Measurements from ENCODE around the gene UIMC1.

UIMC1 gene

GRCh38 chr5:176897263-176897662, 109.3 kb downstream of the UIMC1 start:
- no peak overlapping the region for H3K4me3 ChIP-seq (ENCODE audit: low read depth, low read length)
- TF ChIP-seq CTCF (IDR thresholded peaks at IDR 0.05; ENCODE audit: low read depth, low read length) = no peak

- no peak overlapping the region for H3K4me3 ChIP-seq (ENCODE audit: low read depth, low read length)
- no peak for TF ChIP-seq CTCF (IDR thresholded peaks at IDR 0.05; ENCODE audit: low read depth, low read length)
Observed at GRCh38 chr5:176895831-176896230, 110.7 kb downstream of the UIMC1 start.

- no peak for TF ChIP-seq CTCF (IDR thresholded peaks at IDR 0.05; ENCODE audit: low read depth, low read length)
- H3K4me3 ChIP-seq (ENCODE audit: low read depth, low read length) = no peak overlapping the region
Observed at GRCh38 chr5:176894298-176894697, 112.3 kb downstream of the UIMC1 start.

- H3K4me3 ChIP-seq (ENCODE audit: low read depth, low read length) = no peak overlapping the region
- no peak for TF ChIP-seq CTCF (IDR thresholded peaks at IDR 0.05; ENCODE audit: low read depth, low read length)
Observed at GRCh38 chr5:176892663-176893062, 113.9 kb downstream of the UIMC1 start.

GRCh38 chr5:176891331-176891958, 115.1 kb downstream of the UIMC1 start:
- no peak overlapping the region for H3K4me3 ChIP-seq (ENCODE audit: low read depth, low read length)
- no peak for TF ChIP-seq CTCF (IDR thresholded peaks at IDR 0.05; ENCODE audit: low read depth, low read length)

- no peak for TF ChIP-seq CTCF (IDR thresholded peaks at IDR 0.05; ENCODE audit: low read depth, low read length)
- H3K4me3 ChIP-seq (ENCODE audit: low read depth, low read length) = no peak overlapping the region
Observed at GRCh38 chr5:176890455-176891330, 115.9 kb downstream of the UIMC1 start.
